ENCODE measurements around the gene LIPE.

DNA sequence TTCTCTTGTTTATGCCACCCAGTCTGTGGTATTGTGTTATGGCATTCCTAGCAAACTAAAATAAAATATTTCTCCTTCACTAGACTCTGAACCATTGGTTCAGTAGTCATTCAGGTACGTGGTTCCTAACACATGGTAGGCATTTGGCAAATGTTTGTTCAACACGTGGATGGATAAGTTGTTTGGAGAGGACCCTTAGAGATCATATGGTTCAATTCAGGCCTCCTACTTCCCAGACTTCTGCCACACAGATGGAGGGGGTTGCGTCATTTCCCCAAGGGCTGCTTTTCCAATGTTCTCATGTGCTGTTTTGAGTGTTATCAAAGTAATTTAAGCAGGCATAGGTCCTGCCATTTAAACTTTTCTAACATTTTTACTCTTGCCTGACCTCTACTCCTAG lies 8.8 kb upstream of the LIPE start:
- no peak for TF ChIP-seq JUNB (IDR thresholded peaks at IDR 0.05; ENCODE audit: unreplicated experiment)
- TF ChIP-seq, protein P1, sequence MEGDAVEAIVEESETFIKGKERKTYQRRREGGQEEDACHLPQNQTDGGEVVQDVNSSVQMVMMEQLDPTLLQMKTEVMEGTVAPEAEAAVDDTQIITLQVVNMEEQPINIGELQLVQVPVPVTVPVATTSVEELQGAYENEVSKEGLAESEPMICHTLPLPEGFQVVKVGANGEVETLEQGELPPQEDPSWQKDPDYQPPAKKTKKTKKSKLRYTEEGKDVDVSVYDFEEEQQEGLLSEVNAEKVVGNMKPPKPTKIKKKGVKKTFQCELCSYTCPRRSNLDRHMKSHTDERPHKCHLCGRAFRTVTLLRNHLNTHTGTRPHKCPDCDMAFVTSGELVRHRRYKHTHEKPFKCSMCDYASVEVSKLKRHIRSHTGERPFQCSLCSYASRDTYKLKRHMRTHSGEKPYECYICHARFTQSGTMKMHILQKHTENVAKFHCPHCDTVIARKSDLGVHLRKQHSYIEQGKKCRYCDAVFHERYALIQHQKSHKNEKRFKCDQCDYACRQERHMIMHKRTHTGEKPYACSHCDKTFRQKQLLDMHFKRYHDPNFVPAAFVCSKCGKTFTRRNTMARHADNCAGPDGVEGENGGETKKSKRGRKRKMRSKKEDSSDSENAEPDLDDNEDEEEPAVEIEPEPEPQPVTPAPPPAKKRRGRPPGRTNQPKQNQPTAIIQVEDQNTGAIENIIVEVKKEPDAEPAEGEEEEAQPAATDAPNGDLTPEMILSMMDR (conservative IDR thresholded peaks at IDR 0.05; ENCODE audit: low read depth in 2 of 2) = no peak
- no peak for TF ChIP-seq EZH2phosphoT487 (IDR thresholded peaks at IDR 0.05; ENCODE audit: unreplicated experiment)
- TF ChIP-seq POLR2AphosphoS5 (IDR thresholded peaks at IDR 0.05; ENCODE audit: low read depth) = no peak
- TF ChIP-seq REST (IDR thresholded peaks at IDR 0.05; ENCODE audit: unreplicated experiment) = no peak
- no peak for TF ChIP-seq EZH2 (IDR thresholded peaks at IDR 0.05; ENCODE audit: low read depth, unreplicated experiment)
- no peak for TF ChIP-seq ETS1 (IDR thresholded peaks at IDR 0.05)
- TF ChIP-seq ZNF331 (CRISPR knock-in tag; IDR thresholded peaks at IDR 0.05; ENCODE audit: low read depth) = no peak
- TF ChIP-seq CREB1 (CRISPR knock-in tag; IDR thresholded peaks at IDR 0.05; ENCODE audit: low read depth) = no peak

Measured in GM23338 (cell line).